Esophagus muscularis mucosa (tissue), 4 donors: ENCODE results near the gene MAT2A. TPM values are rescaled to one million over a fixed set of nuclear protein-coding genes. Genes with fewer than 3 reads are reported as not detected.

Source experiments
- DNase-seq: peaks from one replicate; pipeline ENCODE4 v3.0.0-alpha.2; 2017; ENCODE audit errors: extremely low spot score
- H3K27ac ChIP-seq, 4 donors: fragments of 200-600 bp; sonication (generic); replicated peaks in 1 of 4; 1 replicate in 3 of 4; 2 replicates in 1 of 4; pipeline ENCODE4 v1.5.1; 2016 to 2019; ENCODE audit warnings: mild to moderate bottlenecking in 1 of 4
- H3K27me3 ChIP-seq, 4 donors: fragments of 200-600 bp; sonication (generic); one replicate each; pipeline versions ENCODE4 v1.5.1 to v1.6.0; 2016 to 2019
- H3K36me3 ChIP-seq, 4 donors: fragments of 200-600 bp; sonication (generic); one replicate each; pipeline ENCODE4 v1.5.1; 2016 to 2019
- H3K4me1 ChIP-seq, 4 donors: fragments of 200-600 bp; sonication (generic); one replicate each; pipeline ENCODE4 v1.5.1; 2016 to 2019
- H3K4me3 ChIP-seq, 4 donors: fragments of 200-600 bp; sonication (generic); 1 replicate in 2 of 4; 2 replicates in 2 of 4; pipeline ENCODE4 v1.5.1; 2016 to 2019; ENCODE audit warnings: mild to moderate bottlenecking in 4 of 4, moderate library complexity in 1 of 4
- H3K9me3 ChIP-seq, 4 donors: fragments of 200-600 bp; sonication (generic); 1 replicate in 3 of 4; 2 replicates in 1 of 4; pipeline ENCODE4 v1.5.1; 2016 to 2019
- CTCF ChIP-seq, 3 experiments: fragments of 200-600 bp in 2 of 3; fragments of 450-650 bp in 1 of 3; sonication (generic) in 2 of 3; IDR thresholded peaks; one replicate each; pipeline ENCODE4 v1.5.1; 2017 to 2019; ENCODE audit warnings: antibody characterized with exemption in 3 of 3, mild to moderate bottlenecking in 2 of 3, moderate library complexity in 1 of 3
- EP300 ChIP-seq: sonication (generic); formaldehyde crosslinking; IDR thresholded peaks from one replicate; pipeline ENCODE4 v1.6.1; 2017; ENCODE audit warnings: antibody characterized with exemption
- POLR2A ChIP-seq: fragments of 450-650 bp; IDR thresholded peaks from one replicate; pipeline ENCODE4 v1.6.1; 2017; ENCODE audit warnings: antibody characterized with exemption, moderate library complexity, mild to moderate bottlenecking, low read depth
- POLR2AphosphoS5 ChIP-seq, 2 donors: sonication (generic); formaldehyde crosslinking; IDR thresholded peaks; one replicate each; pipeline ENCODE4 v1.6.1; 2017; ENCODE audit warnings: antibody characterized with exemption in 2 of 2
- WGBS: methylation state at CpG from one replicate; pipeline ENCODE4 v1.1.5; 2018; 5-methylcytosine and 5-hydroxymethylcytosine counted together
- intact Hi-C: fragments of 100-400 bp; cut with DNase I; formaldehyde crosslinking; loops from one replicate; pipeline ENCODE4 v1.15.1; 2023
- total RNA-seq, 4 donors: library from RNA; depleted of rRNA; stranded (reverse); fragments of >200 nt; gene quantifications; one replicate each; pipeline versions ENCODE4 v1.1.0 to v1.2.1, GENCODE V29; 2016

Gene MAT2A
- total RNA-seq, 4 donors from 2014 or later, result 76.3 to 262 (median 102) TPM

- intact Hi-C loops, result no loop called here
- Histone ChIP-seq H3K36me3 (no peaks in the 10 kb centered on the region), H3K4me3 (no peak overlapping the region), H3K27me3 (no peaks in the 10 kb centered on the region), H3K9me3 (no peaks in the 10 kb centered on the region), H3K27ac (peak overlapping the region in 3 of 4 donors; percentile 7 to 44 (median 42)), H3K4me1 (peaks cover 13 to 25% (median 19%) of the 10 kb centered on the region in 4 donors)
- TF ChIP-seq CTCF (IDR thresholded peaks at IDR 0.05) (no peak), POLR2A (no peak), EP300 (no peak), POLR2AphosphoS5 (IDR thresholded peaks at IDR 0.05) (no peak)
- no peak for DNase-seq
- 91% methylated on average over 10 of the region's 10 CpGs for WGBS
Observed at GRCh38 chr2:85505551-85506238, 33.3 kb upstream of the MAT2A start.

DNA sequence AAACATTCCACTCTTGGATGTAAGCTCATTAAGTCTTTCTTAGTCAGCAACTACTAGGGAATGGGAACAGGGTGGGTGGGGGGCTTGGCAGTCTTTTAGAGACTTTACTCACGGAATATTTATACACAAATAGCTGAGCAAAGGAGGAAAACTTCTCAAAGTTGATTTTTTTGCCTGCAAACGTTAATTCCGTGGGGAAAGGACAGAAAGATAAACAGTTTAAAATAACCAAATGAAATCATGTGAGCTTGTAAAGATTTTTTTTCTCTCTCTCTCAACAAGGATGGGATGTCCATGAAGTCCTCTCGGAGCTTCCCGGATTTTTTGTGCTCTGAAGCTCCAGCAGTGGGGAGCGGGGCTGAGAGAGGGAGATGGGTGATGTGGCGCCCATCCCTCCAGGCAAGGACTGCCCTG lies 32.2 kb upstream of the MAT2A start:
- 48% methylated on average over 7 of the region's 7 CpGs for WGBS
- Histone ChIP-seq H3K9me3 (no peaks in the 10 kb centered on the region), H3K4me1 (peaks cover 13 to 33% (median 24%) of the 10 kb centered on the region in 4 donors), H3K27ac (peak overlapping the region; percentile 2 to 34 (median 28)), H3K27me3 (no peaks in the 10 kb centered on the region), H3K36me3 (no peaks in the 10 kb centered on the region), H3K4me3 (no peak overlapping the region)
- intact Hi-C loops, result no loop called here
- no peak for TF ChIP-seq EP300
- DNase-seq, result no peak

DNA sequence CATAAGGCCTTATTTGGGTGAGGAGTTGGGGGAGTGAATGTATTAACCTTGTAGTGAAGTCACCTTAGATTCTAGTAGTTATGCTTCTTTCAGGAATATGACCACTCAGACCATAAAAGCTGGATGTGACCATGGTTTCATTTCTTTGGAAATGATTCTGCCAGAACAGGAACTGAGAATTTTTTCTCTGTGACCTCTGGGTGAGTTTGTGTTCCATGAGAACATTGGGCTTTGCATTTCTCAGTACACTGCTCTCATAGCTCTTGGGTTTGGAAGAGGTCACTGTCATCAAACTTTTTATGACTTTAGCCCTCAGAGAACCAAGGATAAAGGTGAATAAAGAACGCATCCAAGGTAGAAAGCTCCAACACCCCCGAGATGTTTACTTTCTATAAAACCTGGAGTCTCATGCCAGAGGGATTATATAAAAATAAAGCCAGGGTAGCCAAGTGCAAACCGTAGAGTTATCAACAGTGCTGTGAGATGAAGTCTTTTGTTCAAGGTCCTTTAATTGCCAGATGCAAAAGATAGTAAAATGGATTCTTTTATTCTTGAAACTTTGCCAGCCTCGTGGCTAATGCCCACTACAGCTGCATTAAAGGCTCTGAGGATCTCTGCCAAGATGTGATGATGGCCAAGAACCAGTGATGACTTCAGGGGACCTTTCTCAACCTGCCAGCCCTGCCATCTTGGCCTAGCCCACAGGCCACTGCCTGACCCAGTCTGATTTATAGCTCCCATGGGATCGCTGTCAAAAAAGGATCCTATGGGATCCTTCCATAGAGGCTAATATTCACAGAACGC lies 27.8 kb upstream of the MAT2A start:
- intact Hi-C loops, result no loop called here
- peak overlapping the region in 1 of 4 donors; percentile 53 for H3K27ac ChIP-seq

DNA sequence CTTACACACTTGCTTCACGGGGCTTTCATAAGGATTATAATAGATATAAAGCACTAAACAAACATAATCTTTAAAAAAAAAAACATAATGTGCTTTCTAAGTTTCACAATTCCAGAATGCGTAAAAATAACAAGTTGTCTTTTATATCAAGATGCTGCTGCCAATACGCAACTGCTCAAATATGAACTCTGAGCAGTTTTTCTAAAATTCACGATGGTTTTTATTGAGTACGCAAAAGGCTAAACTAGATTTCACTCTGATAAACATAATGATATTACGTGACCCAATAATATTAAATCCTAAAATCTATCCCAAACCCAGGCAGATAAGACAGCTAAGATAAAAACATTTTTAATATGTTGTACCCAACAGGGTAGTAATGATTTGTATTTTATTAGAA lies 24.6 kb upstream of the MAT2A start:
- Histone ChIP-seq H3K27ac (no peak overlapping the region), H3K27me3 (no peaks in the 10 kb centered on the region), H3K9me3 (no peaks in the 10 kb centered on the region), H3K4me3 (no peak overlapping the region), H3K36me3 (no peaks in the 10 kb centered on the region), H3K4me1 (peaks cover 0 to 12% (median 4%) of the 10 kb centered on the region in 4 donors)
- intact Hi-C loops, result no loop called here
- 93% methylated on average over 6 of the region's 6 CpGs for WGBS
- no peak for DNase-seq
- TF ChIP-seq POLR2AphosphoS5 (IDR thresholded peaks at IDR 0.05) (no peak), EP300 (no peak), CTCF (IDR thresholded peaks at IDR 0.05) (no peak), POLR2A (no peak)

More for the DNA sequence above, 27.8 kb upstream of the MAT2A start:
- WGBS, result 77% methylated on average over 6 of the region's 6 CpGs
- Histone ChIP-seq H3K4me1 (peaks cover 0 to 12% (median 7%) of the 10 kb centered on the region in 4 donors), H3K9me3 (no peaks in the 10 kb centered on the region), H3K4me3 (no peak overlapping the region), H3K27me3 (no peaks in the 10 kb centered on the region), H3K36me3 (no peaks in the 10 kb centered on the region)
- TF ChIP-seq POLR2AphosphoS5 (IDR thresholded peaks at IDR 0.05), result no peak
- TF ChIP-seq POLR2A, result no peak
- TF ChIP-seq EP300, result no peak
- no peak for TF ChIP-seq CTCF (IDR thresholded peaks at IDR 0.05)
- no peak for DNase-seq

DNA sequence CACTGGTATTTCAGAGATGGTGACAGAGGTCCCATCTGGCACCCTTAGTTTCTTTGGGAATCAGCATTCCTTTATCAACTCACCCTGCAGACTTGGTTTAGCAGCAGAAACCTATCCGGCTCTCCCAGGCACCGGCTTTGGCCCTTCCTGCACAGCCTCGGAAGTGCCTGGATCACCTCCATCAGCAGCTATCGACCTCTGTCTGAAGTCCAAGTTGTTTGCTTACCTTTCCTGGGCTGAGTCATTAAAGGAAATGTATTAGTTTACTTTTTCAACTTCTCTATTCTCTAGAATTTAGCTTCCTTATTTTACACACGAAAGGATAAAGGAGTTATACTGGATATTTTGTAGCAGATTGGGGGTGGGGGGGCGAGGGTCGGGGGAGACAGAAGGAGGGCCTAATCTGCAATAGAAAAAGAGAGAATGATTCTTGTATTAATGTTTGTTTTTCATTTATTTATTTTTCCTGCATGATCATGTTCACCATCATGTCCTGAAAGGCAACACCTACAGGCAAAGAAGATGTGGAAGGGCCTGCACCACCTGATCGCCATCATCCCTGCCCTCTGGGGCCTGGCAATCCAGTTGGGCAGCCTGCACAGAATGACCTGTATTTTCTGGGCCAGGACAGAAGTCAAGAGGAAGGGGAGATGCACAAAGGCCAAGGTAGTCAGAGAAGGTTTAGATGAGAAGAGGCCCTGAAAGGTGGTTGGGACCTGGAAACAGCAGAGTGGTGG lies 22.1 kb upstream of the MAT2A start:
- H3K9me3 ChIP-seq, result no peaks in the 10 kb centered on the region
- DNase-seq, result no peak
- intact Hi-C loops, result no loop called here
- H3K27ac ChIP-seq, result no peak overlapping the region
- WGBS, result 64% methylated on average over 8 of the region's 8 CpGs
- H3K4me1 ChIP-seq, result peaks cover 0 to under 1% (median 0%) of the 10 kb centered on the region in 4 donors
- no peaks in the 10 kb centered on the region for H3K36me3 ChIP-seq
- H3K27me3 ChIP-seq, result no peaks in the 10 kb centered on the region
- TF ChIP-seq EP300 (no peak), POLR2AphosphoS5 (IDR thresholded peaks at IDR 0.05) (no peak), POLR2A (no peak), CTCF (IDR thresholded peaks at IDR 0.05) (no peak)
- H3K4me3 ChIP-seq, result no peak overlapping the region
